Measurements from ENCODE around the gene WFDC5. TPM values are rescaled to one million over a fixed set of nuclear protein-coding genes. Genes with fewer than 3 reads are reported as not detected.
A peak's percentile ranks its signal among the peaks of the same experiment; 100 is the strongest.

Gene WFDC5
- total and polyA plus RNA-seq, 9 of the 15 experiments (the other 6 are each of a cell fraction or from before 2014, with no cell fraction given): not detected

DNA sequence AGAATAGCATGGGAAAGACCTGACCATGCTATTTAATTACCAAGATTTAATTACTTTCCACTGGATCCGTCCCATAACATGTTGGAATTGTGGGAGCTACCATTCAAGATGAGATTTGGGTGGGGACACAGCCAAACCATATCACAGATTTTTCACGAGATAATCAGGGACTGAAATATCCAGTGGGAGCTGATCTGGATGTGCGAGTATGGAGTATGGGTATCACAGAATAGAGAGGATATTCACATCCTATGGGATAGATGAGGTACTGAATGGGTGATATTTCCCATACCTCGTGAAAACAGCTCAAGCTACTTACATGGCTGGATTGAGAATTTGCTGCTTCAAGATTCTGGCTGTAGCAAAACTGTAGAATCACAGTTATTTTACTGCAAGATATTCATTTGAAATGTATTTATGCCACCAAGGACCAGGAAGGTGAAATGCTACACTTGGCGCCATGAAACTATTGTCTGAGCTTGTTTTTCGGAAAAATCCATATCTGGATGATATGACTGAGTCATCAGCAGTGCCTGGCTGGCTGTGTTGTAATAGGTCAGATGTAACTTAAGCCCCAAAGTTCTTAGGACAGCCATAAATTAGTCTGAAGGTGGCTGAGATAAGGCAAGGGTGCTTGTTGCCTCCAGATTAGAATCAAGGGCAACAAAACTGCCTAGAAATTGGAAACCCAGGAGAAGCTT is 43.9 kb downstream of the WFDC5 start (continued):
- no peak for TF ChIP-seq HNRNPH1 (optimal IDR thresholded peaks at IDR 0.05; ENCODE audit: low read depth, low read length)
- no peak for TF ChIP-seq PTBP1 (IDR thresholded peaks at IDR 0.05; ENCODE audit: low read depth, low read length)
- TF ChIP-seq ZNF232 (CRISPR knock-in tag; IDR thresholded peaks at IDR 0.05): no peak
- no peak for TF ChIP-seq MCM2 (IDR thresholded peaks at IDR 0.05; ENCODE audit: low read depth)
- TF ChIP-seq IRF2 (CRISPR knock-in tag; IDR thresholded peaks at IDR 0.05): no peak
- TF ChIP-seq MAFG (tag; conservative IDR thresholded peaks at IDR 0.05): 0 out of 2 replicates have a peak, but pooled peaks have one; percentile 66
- TF ChIP-seq SRSF9 (IDR thresholded peaks at IDR 0.05; ENCODE audit: borderline replicate concordance, low read depth, low read length): no peak
- no peak for TF ChIP-seq ZC3H8 (IDR thresholded peaks at IDR 0.05)
- no peak for TF ChIP-seq PCBP2 (IDR thresholded peaks at IDR 0.05; ENCODE audit: low read depth, low read length, poor library complexity, severe bottlenecking)
- TF ChIP-seq SIX5 (IDR thresholded peaks at IDR 0.05; ENCODE audit: borderline replicate concordance in 1 of 2, insufficient read depth in 1 of 2, low read depth in 1 of 2, low read length in 2 of 2): 0 out of 4 replicates have a peak, but pooled peaks of 1 of the 2 experiments have one; percentile 6
- peak; percentile 31 for TF ChIP-seq DACH1 (IDR thresholded peaks at IDR 0.05; ENCODE audit: partially characterized antibody)
- TF ChIP-seq, protein P1, sequence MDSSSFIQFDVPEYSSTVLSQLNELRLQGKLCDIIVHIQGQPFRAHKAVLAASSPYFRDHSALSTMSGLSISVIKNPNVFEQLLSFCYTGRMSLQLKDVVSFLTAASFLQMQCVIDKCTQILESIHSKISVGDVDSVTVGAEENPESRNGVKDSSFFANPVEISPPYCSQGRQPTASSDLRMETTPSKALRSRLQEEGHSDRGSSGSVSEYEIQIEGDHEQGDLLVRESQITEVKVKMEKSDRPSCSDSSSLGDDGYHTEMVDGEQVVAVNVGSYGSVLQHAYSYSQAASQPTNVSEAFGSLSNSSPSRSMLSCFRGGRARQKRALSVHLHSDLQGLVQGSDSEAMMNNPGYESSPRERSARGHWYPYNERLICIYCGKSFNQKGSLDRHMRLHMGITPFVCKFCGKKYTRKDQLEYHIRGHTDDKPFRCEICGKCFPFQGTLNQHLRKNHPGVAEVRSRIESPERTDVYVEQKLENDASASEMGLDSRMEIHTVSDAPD (CRISPR knock-in tag; IDR thresholded peaks at IDR 0.05): no peak
- no peak for TF ChIP-seq EGR1 (conservative IDR thresholded peaks at IDR 0.05)
- TF ChIP-seq, protein P2, sequence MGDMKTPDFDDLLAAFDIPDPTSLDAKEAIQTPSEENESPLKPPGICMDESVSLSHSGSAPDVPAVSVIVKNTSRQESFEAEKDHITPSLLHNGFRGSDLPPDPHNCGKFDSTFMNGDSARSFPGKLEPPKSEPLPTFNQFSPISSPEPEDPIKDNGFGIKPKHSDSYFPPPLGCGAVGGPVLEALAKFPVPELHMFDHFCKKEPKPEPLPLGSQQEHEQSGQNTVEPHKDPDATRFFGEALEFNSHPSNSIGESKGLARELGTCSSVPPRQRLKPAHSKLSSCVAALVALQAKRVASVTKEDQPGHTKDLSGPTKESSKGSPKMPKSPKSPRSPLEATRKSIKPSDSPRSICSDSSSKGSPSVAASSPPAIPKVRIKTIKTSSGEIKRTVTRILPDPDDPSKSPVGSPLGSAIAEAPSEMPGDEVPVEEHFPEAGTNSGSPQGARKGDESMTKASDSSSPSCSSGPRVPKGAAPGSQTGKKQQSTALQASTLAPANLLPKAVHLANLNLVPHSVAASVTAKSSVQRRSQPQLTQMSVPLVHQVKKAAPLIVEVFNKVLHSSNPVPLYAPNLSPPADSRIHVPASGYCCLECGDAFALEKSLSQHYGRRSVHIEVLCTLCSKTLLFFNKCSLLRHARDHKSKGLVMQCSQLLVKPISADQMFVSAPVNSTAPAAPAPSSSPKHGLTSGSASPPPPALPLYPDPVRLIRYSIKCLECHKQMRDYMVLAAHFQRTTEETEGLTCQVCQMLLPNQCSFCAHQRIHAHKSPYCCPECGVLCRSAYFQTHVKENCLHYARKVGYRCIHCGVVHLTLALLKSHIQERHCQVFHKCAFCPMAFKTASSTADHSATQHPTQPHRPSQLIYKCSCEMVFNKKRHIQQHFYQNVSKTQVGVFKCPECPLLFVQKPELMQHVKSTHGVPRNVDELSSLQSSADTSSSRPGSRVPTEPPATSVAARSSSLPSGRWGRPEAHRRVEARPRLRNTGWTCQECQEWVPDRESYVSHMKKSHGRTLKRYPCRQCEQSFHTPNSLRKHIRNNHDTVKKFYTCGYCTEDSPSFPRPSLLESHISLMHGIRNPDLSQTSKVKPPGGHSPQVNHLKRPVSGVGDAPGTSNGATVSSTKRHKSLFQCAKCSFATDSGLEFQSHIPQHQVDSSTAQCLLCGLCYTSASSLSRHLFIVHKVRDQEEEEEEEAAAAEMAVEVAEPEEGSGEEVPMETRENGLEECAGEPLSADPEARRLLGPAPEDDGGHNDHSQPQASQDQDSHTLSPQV (IDR thresholded peaks at IDR 0.05): no peak
- TF ChIP-seq PRDM10 (IDR thresholded peaks at IDR 0.05; ENCODE audit: partially characterized antibody): peak; percentile 91
- TF ChIP-seq ETV1 (tag; conservative IDR thresholded peaks at IDR 0.05; ENCODE audit: low read depth): no peak

All from K562 (cell line).